ENCODE results near the gene ACOT2. TPM values are rescaled to one million over a fixed set of nuclear protein-coding genes. Genes with fewer than 3 reads are reported as not detected.

ACOT2 gene
- total RNA-seq = 10.6 and 11.3 TPM in 2 replicates

DNA sequence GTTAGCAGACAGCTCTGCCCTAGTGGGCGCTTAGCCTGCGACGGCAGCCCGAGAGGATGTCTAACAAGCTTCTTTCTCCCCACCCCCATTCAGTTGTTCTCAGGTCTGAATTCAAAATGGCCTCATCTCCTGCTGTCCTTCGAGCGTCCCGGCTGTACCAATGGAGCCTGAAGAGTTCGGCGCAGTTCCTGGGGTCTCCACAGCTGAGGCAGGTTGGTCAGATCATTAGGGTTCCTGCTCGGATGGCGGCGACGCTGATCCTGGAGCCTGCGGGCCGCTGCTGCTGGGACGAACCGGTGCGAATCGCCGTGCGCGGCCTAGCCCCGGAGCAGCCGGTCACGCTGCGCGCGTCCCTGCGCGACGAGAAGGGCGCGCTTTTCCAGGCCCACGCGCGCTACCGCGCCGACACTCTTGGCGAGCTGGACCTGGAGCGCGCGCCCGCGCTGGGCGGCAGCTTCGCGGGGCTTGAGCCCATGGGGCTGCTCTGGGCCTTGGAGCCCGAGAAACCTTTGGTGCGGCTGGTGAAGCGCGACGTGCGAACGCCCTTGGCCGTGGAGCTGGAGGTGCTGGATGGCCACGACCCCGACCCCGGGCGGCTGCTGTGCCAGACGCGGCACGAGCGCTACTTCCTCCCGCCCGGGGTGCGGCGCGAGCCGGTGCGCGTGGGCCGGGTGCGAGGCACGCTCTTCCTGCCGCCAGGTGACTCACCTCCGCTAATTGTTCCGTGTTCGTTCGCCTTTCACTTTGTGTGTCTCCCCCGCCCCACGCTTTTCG, at the start of gene ACOT2:
ACOT2 (plus strand) TSS at position 29 of the 774 bp plus-strand sequence; CDS start at position 57, 28 bp downstream.

GRCh38 chr14:73591690-73592449, 22.9 kb downstream of the ACOT2 start, which contains the start of gene ACOT4:
Gene ACOT4, plus strand, starts transcription at chr14:73591873. Its CDS starts 87 bp downstream, at chr14:73591960.

DNA sequence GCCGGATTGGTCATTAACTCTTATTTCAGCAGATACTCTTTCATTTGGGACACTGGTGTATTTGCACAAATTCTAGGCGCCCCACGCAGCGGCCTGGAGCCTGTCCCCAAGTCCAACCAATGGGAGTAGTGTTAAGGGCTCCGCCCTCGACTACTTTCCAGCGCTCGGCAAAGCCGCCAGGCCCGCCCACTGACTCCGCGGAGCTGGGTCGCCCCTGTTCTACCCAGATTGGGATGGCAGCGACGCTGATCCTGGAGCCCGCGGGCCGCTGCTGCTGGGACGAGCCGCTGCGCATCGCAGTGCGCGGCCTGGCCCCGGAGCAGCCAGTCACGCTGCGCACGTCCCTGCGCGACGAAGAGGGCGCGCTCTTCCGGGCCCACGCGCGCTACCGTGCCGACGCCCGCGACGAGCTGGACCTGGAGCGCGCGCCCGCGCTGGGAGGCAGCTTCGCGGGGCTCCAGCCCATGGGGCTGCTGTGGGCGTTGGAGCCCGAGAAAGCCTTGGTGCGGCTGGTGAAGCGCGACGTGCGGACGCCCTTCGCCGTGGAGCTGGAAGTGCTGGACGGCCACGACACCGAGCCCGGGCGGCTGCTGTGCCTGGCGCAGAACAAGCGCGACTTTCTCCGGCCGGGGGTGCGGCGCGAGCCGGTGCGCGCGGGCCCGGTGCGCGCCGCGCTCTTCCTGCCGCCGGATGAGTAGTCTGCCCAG, 43.5 kb downstream of the ACOT2 start, which contains the start of gene ACOT6:
ACOT6 (plus strand) TSS at position 179 of the 707 bp plus-strand sequence; CDS start at position 234, 55 bp downstream.

Other genes starting within 250 kb of the ACOT2 start
- 39.6 and 40.9 TPM in 2 replicates for gene NUMB, start 110.7 kb upstream of the ACOT2 start, total RNA-seq
- gene RIOX1, start 78.3 kb upstream of the ACOT2 start, total RNA-seq = 18.4 and 20.9 TPM in 2 replicates
- gene ACOT1, start 32.1 kb upstream of the ACOT2 start, total RNA-seq = 0.56 and 1.2 TPM in 2 replicates
- gene HEATR4, start 10.3 kb upstream of the ACOT2 start, total RNA-seq = under 0.01 TPM in 1 of 2 replicates, not detected in the other
- 0.27 and 0.38 TPM in 2 replicates for gene ACOT4, start 22.7 kb downstream of the ACOT2 start, total RNA-seq
- gene ACOT6, start 43.3 kb downstream of the ACOT2 start, total RNA-seq = 0.09 TPM in 1 of 2 replicates, not detected in the other
- 4.8 and 6.7 TPM in 2 replicates for gene DNAL1, start 75.8 kb downstream of the ACOT2 start, total RNA-seq
- 18.7 and 24.0 TPM in 2 replicates for gene PNMA1, start 145.2 kb downstream of the ACOT2 start, total RNA-seq

Data from endothelial cell of coronary artery (primary cell).